ENCODE results near the gene CYP27B1. TPM values are rescaled to one million over a fixed set of nuclear protein-coding genes. Genes with fewer than 3 reads are reported as not detected.

CYP27B1 gene
- total and polyA plus RNA-seq, 9 of the 15 experiments (the other 6 are each of a cell fraction or from before 2014, with no cell fraction given), result 0.18 to 4.2 (median 1.8) TPM

GRCh38 chr12:57802607-57803006 is 35.7 kb upstream of the CYP27B1 start:
- no peaks in the 10 kb centered on the region for H3K9me1 ChIP-seq (ENCODE audit: control insufficient read depth, insufficient read depth, low read length)
- FAIRE-seq, result no peak
- no peak overlapping the region for H3K27ac ChIP-seq (ENCODE audit: extremely low read depth, low read depth, low read length)
- H3K36me3 ChIP-seq (ENCODE audit: control insufficient read depth, insufficient read depth, low read length), result peaks cover 38% of the 10 kb centered on the region
- H4K20me1 ChIP-seq (replicated peaks; ENCODE audit: control insufficient read depth, insufficient read depth, low read length), result no peaks in the 10 kb centered on the region
- intact Hi-C loops (cut with micrococcal nuclease), result loop anchor here (1.0 kb wide), 1 partner anchor 103 kb away; no protein-coding TSS in a partner anchor
- ChIA-PET POLR2A (interaction anchor here (0.6 to 2.5 kb wide), 6 partner anchors 9 to 204 kb away, joined by 3 to 7 read pairs (median 4); partner anchors contain the start of gene AVIL), CTCF (ENCODE audit: low intra/inter-chr PET ratio) (interaction anchor here (0.7 to 2.7 kb wide), 2 partner anchors 101 to 103 kb away, joined by 3 to 23 read pairs; no protein-coding TSS in a partner anchor)
- H3K9ac ChIP-seq (ENCODE audit: insufficient read depth in 1 of 2, low read depth in 2 of 2, low read length in 2 of 2), result no peak overlapping the region
- H3K4me3 ChIP-seq, result no peak overlapping the region
- in situ Hi-C loops (cut with MboI), result no loop called here
- no TSS peak for BruUV-seq (replicated peaks)
- 50% methylated on average over 1 of the region's 1 CpG for WGBS (ENCODE audit: insufficient coverage, low coverage, missing lambda C conversion rate)
- no peaks in the 10 kb centered on the region for H3K79me2 ChIP-seq (ENCODE audit: control insufficient read depth, insufficient read depth, low read length)
- ATAC-seq, result no peak
- H2AFZ ChIP-seq (ENCODE audit: low read depth, low read length), result no peak overlapping the region
- H3K27me3 ChIP-seq (ENCODE audit: control insufficient read depth in 2 of 2, insufficient read depth in 2 of 2, low read length in 2 of 2), result no peaks in the 10 kb centered on the region
- H3K4me2 ChIP-seq (ENCODE audit: insufficient read depth, low read length), result no peak overlapping the region
- no peaks in the 10 kb centered on the region for H3K4me1 ChIP-seq (replicated peaks in 1 of 2; ENCODE audit: control insufficient read depth in 2 of 2, insufficient read depth in 2 of 2, low read length in 2 of 2)
- H3K9me3 ChIP-seq (replicated peaks; ENCODE audit: control insufficient read depth, insufficient read depth, low read depth, low read length), result no peaks in the 10 kb centered on the region
- no peak for DNase-seq (ENCODE audit: extremely low read depth in 1 of 4, low spot score in 3 of 4)
- TF ChIP-seq ARID4B (CRISPR knock-in tag; IDR thresholded peaks at IDR 0.05) (no peak), ZMIZ1 (IDR thresholded peaks at IDR 0.05; ENCODE audit: low read depth in 2 of 2, low read length in 2 of 2) (no peak), MEIS2 (IDR thresholded peaks at IDR 0.05; ENCODE audit: partially characterized antibody) (peak; percentile 5), MED1 (CRISPR knock-in tag; IDR thresholded peaks at IDR 0.05; ENCODE audit: borderline replicate concordance) (no peak), C11orf30 (IDR thresholded peaks at IDR 0.05; ENCODE audit: low read depth) (no peak), PREB (CRISPR knock-in tag; IDR thresholded peaks at IDR 0.05) (no peak), CEBPB (tag; IDR thresholded peaks at IDR 0.05) (no peak)
